GM18858 (cell line): ENCODE results near the gene TAL1.
"Not testable (repeated sequence)": the region's sequence is repeated elsewhere in the genome, so short reads cannot be mapped to it uniquely, and the experiment has no call there.

Experiments used
- ATAC-seq: cut with Tn5 transposase; IDR thresholded peaks from one replicate; pipeline ENCODE4 v1.9.1; 2021; ENCODE audit not compliant: unreplicated experiment

TAL1 gene

GRCh38 chr1:47232187-47232874 lies at the start of gene TAL1:
Gene TAL1, minus strand, starts transcription at chr1:47232225. Its CDS starts 6,337 bp downstream, at chr1:47225888.
- ATAC-seq, result no peak

GRCh38 chr1:47280142-47280541 lies 48.1 kb upstream of the TAL1 start:
- no peak for ATAC-seq

GRCh38 chr1:47276850-47277249 lies 44.8 kb upstream of the TAL1 start:
- no peak for ATAC-seq

GRCh38 chr1:47275811-47276210 lies 43.8 kb upstream of the TAL1 start:
- ATAC-seq, result not testable (repeated sequence)

DNA sequence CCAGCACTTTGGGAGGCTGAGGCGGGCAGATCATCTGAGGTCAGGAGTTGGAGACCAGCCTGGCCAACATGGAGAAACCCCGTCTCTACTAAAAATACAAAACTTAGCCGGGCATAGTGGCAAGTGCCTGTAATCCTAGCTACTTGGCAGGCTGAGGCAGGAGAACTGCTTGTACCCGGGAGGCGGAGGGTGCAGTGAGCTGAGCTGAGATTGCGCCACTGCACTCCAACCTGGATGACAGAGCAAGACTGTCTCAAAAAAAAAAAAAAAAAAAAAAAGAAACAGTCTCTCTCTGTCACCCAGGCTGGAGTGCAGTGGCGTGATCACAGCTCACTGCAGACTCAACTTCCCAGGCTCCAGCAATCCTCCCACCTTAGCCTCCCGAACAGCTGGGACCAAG lies 33.5 kb upstream of the TAL1 start:
- ATAC-seq, result not testable (repeated sequence)

- no peak for ATAC-seq
These were observed 30.9 kb upstream of the TAL1 start for GRCh38 chr1:47262787-47263413.

- ATAC-seq, result no peak
These were observed 25.2 kb upstream of the TAL1 start for GRCh38 chr1:47257224-47257623.

- ATAC-seq, result no peak
These were observed 20.8 kb upstream of the TAL1 start for GRCh38 chr1:47252795-47253194.

- ATAC-seq, result no peak
These were observed 20.3 kb upstream of the TAL1 start for GRCh38 chr1:47252369-47252768.

DNA sequence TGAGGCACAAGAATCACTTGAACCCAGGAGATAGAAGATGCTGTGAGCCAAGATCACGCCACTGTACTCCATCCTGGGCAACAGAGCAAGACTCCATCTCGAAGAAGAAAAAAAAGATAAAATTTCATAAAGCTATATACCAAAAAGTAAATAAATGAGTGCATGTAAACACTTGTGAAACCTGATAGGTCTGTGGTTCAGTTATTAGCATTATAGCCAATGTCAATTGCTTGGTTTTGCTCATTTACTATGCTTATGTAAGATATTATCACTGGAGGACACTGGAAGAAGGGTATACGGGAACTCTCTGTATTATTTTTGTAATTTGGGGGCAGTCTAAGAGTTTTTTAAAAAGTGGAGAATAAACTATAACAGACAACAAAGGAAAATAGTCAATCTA lies 17.7 kb upstream of the TAL1 start:
- no peak for ATAC-seq

- no peak for ATAC-seq
These were observed 12.4 kb upstream of the TAL1 start for GRCh38 chr1:47244339-47244862.

GRCh38 chr1:47243910-47244309 lies 11.9 kb upstream of the TAL1 start:
- no peak for ATAC-seq

- ATAC-seq, result no peak
These were observed 9.4 kb upstream of the TAL1 start for GRCh38 chr1:47241114-47242113.

GRCh38 chr1:47238935-47239592 lies 7.0 kb upstream of the TAL1 start:
- no peak for ATAC-seq

GRCh38 chr1:47235806-47236205 lies 3.8 kb upstream of the TAL1 start:
- no peak for ATAC-seq

- no peak for ATAC-seq
These were observed 3.2 kb upstream of the TAL1 start for GRCh38 chr1:47235241-47235681.

GRCh38 chr1:47233186-47233585 lies 1.2 kb upstream of the TAL1 start:
- ATAC-seq, result no peak

DNA sequence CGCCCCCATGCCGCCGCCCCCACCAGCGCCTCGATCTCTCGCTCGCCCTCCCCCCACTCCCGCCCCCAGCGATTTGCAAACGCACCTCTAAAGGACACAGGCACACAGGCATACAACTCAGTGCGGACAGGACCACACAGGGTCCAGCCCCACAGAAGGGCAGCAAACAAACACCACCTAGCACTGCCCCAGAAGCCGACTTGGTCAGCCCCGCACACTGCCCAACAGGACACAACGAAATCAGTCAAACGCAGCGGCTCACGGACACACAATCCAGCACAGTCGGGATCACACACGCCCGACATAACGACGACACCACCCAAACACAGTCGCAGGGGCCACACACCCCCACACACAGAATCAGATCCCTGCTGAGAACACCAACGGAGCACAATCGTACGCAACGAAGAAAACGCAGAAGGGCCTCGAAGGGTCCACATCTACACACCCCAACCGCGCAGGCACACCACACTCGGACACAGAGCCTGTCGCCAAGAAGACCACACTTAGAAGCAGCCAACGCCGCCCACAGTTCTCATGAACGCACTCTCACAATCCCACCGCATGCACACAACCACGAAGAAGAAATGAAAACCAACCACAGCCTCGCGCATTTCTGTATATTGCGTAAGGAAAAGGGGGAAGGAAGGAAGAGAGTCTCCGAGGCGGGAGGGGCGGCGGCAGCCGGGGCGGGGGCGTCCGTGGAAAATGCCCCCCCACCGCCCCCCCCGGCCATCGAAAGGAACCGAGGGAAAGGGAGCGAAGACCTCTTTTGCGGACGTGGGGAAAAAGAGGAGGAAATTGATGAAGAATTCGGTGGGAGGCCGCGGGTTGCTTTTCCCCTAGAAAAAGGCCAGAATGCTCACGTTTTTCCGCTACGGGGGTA lies 481 bp downstream of the TAL1 start:
- no peak for ATAC-seq

- no peak for ATAC-seq
These were observed 1.2 kb downstream of the TAL1 start for GRCh38 chr1:47230692-47231300.
